ENCODE measurements around the gene SYF2. TPM values are rescaled to one million over a fixed set of nuclear protein-coding genes. Genes with fewer than 3 reads are reported as not detected.

The SYF2 gene
- total and polyA plus RNA-seq, 2 experiments from 2014 or later, result 24.6 to 82.6 TPM

GRCh38 chr1:25197235-25197975 is 34.9 kb downstream of the SYF2 start:
- Histone ChIP-seq H3K79me2 (replicated peaks; ENCODE audit: insufficient read depth) (no peaks in the 10 kb centered on the region), H3K4me1 (ENCODE audit: insufficient read depth) (no peaks in the 10 kb centered on the region), H3K4me3 (no peak overlapping the region), H3K36me3 (ENCODE audit: insufficient read depth) (no peaks in the 10 kb centered on the region), H3K27ac (ENCODE audit: low read depth) (no peak overlapping the region), H3K27me3 (ENCODE audit: insufficient read depth) (no peaks in the 10 kb centered on the region), H3F3A (replicated peaks; ENCODE audit: low read depth) (no peaks in the 10 kb centered on the region), H3K4me2 (no peak overlapping the region), H2AFZ (peak overlapping the region; percentile 56; the same call in 1 of the 2 replicates), H3K9me2 (ENCODE audit: insufficient read depth) (peaks cover 3% of the 10 kb centered on the region; the same call in 1 of the 2 replicates), H4K20me1 (replicated peaks; ENCODE audit: insufficient read depth) (no peaks in the 10 kb centered on the region)
- H3K36me3 Mint-ChIP-seq (ENCODE audit: low read depth), result no peaks in the 10 kb centered on the region; the same call in 2 of the 3 replicates
- no peak for ATAC-seq
- no peaks in the 10 kb centered on the region for H3K9me3 Mint-ChIP-seq
- DNase-seq (ENCODE audit: low spot score), result no peak
- TF ChIP-seq CREB1 (CRISPR knock-in tag; IDR thresholded peaks at IDR 0.05; ENCODE audit: low read depth), result no peak
- TF ChIP-seq STAT1 (IDR thresholded peaks at IDR 0.05; ENCODE audit: unreplicated experiment), result no peak
- TF ChIP-seq, protein P1, sequence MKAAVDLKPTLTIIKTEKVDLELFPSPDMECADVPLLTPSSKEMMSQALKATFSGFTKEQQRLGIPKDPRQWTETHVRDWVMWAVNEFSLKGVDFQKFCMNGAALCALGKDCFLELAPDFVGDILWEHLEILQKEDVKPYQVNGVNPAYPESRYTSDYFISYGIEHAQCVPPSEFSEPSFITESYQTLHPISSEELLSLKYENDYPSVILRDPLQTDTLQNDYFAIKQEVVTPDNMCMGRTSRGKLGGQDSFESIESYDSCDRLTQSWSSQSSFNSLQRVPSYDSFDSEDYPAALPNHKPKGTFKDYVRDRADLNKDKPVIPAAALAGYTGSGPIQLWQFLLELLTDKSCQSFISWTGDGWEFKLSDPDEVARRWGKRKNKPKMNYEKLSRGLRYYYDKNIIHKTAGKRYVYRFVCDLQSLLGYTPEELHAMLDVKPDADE (IDR thresholded peaks at IDR 0.05), result no peak
- no peak for TF ChIP-seq JUNB (IDR thresholded peaks at IDR 0.05; ENCODE audit: unreplicated experiment)
- TF ChIP-seq, protein P2, sequence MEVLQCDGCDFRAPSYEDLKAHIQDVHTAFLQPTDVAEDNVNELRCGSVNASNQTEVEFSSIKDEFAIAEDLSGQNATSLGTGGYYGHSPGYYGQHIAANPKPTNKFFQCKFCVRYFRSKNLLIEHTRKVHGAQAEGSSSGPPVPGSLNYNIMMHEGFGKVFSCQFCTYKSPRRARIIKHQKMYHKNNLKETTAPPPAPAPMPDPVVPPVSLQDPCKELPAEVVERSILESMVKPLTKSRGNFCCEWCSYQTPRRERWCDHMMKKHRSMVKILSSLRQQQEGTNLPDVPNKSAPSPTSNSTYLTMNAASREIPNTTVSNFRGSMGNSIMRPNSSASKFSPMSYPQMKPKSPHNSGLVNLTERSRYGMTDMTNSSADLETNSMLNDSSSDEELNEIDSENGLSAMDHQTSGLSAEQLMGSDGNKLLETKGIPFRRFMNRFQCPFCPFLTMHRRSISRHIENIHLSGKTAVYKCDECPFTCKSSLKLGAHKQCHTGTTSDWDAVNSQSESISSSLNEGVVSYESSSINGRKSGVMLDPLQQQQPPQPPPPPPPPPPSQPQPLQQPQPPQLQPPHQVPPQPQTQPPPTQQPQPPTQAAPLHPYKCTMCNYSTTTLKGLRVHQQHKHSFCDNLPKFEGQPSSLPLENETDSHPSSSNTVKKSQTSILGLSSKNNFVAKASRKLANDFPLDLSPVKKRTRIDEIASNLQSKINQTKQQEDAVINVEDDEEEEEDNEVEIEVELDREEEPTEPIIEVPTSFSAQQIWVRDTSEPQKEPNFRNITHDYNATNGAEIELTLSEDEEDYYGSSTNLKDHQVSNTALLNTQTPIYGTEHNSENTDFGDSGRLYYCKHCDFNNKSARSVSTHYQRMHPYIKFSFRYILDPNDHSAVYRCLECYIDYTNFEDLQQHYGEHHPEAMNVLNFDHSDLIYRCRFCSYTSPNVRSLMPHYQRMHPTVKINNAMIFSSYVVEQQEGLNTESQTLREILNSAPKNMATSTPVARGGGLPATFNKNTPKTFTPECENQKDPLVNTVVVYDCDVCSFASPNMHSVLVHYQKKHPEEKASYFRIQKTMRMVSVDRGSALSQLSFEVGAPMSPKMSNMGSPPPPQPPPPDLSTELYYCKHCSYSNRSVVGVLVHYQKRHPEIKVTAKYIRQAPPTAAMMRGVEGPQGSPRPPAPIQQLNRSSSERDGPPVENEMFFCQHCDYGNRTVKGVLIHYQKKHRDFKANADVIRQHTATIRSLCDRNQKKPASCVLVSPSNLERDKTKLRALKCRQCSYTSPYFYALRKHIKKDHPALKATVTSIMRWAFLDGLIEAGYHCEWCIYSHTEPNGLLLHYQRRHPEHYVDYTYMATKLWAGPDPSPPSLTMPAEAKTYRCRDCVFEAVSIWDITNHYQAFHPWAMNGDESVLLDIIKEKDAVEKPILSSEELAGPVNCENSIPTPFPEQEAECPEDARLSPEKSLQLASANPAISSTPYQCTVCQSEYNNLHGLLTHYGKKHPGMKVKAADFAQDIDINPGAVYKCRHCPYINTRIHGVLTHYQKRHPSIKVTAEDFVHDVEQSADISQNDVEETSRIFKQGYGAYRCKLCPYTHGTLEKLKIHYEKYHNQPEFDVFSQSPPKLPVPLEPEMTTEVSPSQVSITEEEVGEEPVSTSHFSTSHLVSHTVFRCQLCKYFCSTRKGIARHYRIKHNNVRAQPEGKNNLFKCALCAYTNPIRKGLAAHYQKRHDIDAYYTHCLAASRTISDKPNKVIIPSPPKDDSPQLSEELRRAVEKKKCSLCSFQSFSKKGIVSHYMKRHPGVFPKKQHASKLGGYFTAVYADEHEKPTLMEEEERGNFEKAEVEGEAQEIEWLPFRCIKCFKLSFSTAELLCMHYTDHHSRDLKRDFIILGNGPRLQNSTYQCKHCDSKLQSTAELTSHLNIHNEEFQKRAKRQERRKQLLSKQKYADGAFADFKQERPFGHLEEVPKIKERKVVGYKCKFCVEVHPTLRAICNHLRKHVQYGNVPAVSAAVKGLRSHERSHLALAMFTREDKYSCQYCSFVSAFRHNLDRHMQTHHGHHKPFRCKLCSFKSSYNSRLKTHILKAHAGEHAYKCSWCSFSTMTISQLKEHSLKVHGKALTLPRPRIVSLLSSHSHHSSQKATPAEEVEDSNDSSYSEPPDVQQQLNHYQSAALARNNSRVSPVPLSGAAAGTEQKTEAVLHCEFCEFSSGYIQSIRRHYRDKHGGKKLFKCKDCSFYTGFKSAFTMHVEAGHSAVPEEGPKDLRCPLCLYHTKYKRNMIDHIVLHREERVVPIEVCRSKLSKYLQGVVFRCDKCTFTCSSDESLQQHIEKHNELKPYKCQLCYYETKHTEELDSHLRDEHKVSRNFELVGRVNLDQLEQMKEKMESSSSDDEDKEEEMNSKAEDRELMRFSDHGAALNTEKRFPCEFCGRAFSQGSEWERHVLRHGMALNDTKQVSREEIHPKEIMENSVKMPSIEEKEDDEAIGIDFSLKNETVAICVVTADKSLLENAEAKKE (CRISPR knock-in tag; IDR thresholded peaks at IDR 0.05), result no peak
- TF ChIP-seq ZNF114 (CRISPR knock-in tag; IDR thresholded peaks at IDR 0.05), result no peak
- no peak for TF ChIP-seq EZH2phosphoT487 (IDR thresholded peaks at IDR 0.05; ENCODE audit: unreplicated experiment)
- no peak for TF ChIP-seq POLR2AphosphoS5 (IDR thresholded peaks at IDR 0.05; ENCODE audit: low read depth)
- no peak for TF ChIP-seq ZNF331 (CRISPR knock-in tag; IDR thresholded peaks at IDR 0.05; ENCODE audit: low read depth)
- peaks cover 17% of the 10 kb centered on the region for H3K4me1 Mint-ChIP-seq
- no peak overlapping the region for H3K27ac Mint-ChIP-seq
- H3K27me3 Mint-ChIP-seq (ENCODE audit: insufficient read depth, low read depth, poor library complexity), result peaks cover 6% of the 10 kb centered on the region
- no peak overlapping the region for H3K4me3 Mint-ChIP-seq
